GM13976 (cell line): ENCODE data around the gene TCIRG1.

Experiments
- DNase-seq: peaks from one replicate; pipeline ENCODE4 v3.0.0; 2012; ENCODE audit warnings: low spot score
- in situ Hi-C: fragments of 300-500 bp; cut with MboI; formaldehyde crosslinking; loops from one replicate; pipeline ENCODE4 v1.12.0; 2022; ENCODE audit warnings: low sequenced_read_pairs, mixed read lengths, inconsistent platforms; ENCODE audit not compliant: unreplicated experiment
- TF ChIP-seq, protein P1 (sequence below): IDR thresholded peaks from 2 replicates; pipeline ENCODE4 v1.5.1; 2012; ENCODE audit warnings: borderline replicate concordance, mild to moderate bottlenecking; ENCODE audit not compliant: insufficient read depth; ENCODE audit errors: extremely low read depth, missing control alignments, control extremely low read depth

TCIRG1 gene

GRCh38 chr11:68016904-68017817 is 21.7 kb upstream of the TCIRG1 start:
- TF ChIP-seq, protein P1, sequence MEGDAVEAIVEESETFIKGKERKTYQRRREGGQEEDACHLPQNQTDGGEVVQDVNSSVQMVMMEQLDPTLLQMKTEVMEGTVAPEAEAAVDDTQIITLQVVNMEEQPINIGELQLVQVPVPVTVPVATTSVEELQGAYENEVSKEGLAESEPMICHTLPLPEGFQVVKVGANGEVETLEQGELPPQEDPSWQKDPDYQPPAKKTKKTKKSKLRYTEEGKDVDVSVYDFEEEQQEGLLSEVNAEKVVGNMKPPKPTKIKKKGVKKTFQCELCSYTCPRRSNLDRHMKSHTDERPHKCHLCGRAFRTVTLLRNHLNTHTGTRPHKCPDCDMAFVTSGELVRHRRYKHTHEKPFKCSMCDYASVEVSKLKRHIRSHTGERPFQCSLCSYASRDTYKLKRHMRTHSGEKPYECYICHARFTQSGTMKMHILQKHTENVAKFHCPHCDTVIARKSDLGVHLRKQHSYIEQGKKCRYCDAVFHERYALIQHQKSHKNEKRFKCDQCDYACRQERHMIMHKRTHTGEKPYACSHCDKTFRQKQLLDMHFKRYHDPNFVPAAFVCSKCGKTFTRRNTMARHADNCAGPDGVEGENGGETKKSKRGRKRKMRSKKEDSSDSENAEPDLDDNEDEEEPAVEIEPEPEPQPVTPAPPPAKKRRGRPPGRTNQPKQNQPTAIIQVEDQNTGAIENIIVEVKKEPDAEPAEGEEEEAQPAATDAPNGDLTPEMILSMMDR, result no peak
- in situ Hi-C loops, result no loop called here
- DNase-seq, result no peak

- DNase-seq, result no peak
- in situ Hi-C loops, result no loop called here
- TF ChIP-seq, protein P1, result no peak
Measured at GRCh38 chr11:68017980-68018729, 20.7 kb upstream of the TCIRG1 start.

GRCh38 chr11:68018730-68019190 is 20.1 kb upstream of the TCIRG1 start:
- in situ Hi-C loops, result no loop called here
- DNase-seq, result no peak
- TF ChIP-seq, protein P1, result no peak

- no peak for DNase-seq
- in situ Hi-C loops, result no loop called here
- TF ChIP-seq, protein P1, result no peak
Measured at GRCh38 chr11:68019486-68019885, 19.3 kb upstream of the TCIRG1 start.

DNA sequence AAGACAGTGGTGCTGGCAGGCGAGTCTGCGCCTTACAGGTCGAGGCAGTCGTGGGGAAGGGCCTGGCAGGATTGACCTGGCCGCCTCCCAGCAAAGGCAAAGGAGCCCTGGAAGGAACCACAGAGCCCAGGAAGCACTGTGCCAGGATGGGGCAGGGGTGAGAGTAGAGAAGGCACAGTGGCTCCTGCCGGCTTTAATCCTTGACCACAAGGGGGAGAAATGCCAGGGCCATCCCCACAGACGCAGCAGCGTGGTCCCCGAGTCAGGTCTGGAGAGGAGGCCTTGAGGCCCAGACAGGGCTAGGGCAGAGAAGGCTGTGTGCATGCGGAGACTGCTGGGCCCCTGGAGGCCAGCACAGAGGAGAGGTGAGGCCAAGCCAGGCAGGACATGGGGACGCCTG is 18.2 kb upstream of the TCIRG1 start:
- no peak for DNase-seq
- in situ Hi-C loops, result loop anchor here (10.0 kb wide), 1 partner anchor 184 kb away; no protein-coding TSS in a partner anchor

More for the DNA sequence above, 18.2 kb upstream of the TCIRG1 start:
- TF ChIP-seq, protein P1, result no peak
